A549 treated with ZK216348 at 1 μM for 4 hours (cell line): ENCODE measurements around the gene ENC1. TPM values are rescaled to one million over a fixed set of nuclear protein-coding genes. Genes with fewer than 3 reads are reported as not detected.

ENCODE experiments used
- total RNA-seq: library from RNA; stranded (reverse); fragments of 200-300 nt; extraction: Qiagen RNA extraction; gene quantifications from 5 replicates; pipeline ENCODE4 v1.2.3, GENCODE V29; 2022; ENCODE audit warnings: low read depth

ENC1 gene, protein sequence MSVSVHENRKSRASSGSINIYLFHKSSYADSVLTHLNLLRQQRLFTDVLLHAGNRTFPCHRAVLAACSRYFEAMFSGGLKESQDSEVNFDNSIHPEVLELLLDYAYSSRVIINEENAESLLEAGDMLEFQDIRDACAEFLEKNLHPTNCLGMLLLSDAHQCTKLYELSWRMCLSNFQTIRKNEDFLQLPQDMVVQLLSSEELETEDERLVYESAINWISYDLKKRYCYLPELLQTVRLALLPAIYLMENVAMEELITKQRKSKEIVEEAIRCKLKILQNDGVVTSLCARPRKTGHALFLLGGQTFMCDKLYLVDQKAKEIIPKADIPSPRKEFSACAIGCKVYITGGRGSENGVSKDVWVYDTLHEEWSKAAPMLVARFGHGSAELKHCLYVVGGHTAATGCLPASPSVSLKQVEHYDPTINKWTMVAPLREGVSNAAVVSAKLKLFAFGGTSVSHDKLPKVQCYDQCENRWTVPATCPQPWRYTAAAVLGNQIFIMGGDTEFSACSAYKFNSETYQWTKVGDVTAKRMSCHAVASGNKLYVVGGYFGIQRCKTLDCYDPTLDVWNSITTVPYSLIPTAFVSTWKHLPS
- 6.8 to 7.9 TPM (median 7.7 TPM) in 5 replicates for total RNA-seq

DNA sequence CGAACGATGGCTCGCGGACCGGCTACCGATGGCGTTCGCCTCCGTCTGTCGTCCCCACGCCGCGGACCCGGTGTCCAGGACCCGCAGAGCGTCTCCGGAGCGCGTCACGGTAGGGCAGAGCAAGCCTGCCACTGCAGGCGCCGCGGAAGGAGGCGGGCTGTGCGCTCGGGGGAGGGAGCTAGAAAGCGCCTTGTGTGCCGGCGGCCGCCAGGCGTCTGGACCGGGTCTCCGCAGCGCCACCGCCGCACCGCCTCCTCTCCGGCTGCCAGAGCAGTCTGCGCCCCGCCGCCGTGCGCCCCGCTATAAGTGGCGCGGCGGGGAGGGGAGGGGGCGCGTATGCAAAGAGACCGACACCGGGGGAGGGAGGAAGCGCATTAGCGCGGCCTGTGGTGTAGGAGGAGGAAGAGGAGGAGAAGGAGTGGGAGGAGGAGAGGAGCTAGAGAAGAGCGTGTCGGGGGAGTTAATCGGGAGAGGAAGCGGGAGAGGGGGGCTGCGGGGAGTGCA lies at the start of gene ENC1:
Gene ENC1 (minus strand): TSS at position 279 of the 504 bp plus-strand sequence. CDS start 4,243 bp downstream, outside the sequence.

DNA sequence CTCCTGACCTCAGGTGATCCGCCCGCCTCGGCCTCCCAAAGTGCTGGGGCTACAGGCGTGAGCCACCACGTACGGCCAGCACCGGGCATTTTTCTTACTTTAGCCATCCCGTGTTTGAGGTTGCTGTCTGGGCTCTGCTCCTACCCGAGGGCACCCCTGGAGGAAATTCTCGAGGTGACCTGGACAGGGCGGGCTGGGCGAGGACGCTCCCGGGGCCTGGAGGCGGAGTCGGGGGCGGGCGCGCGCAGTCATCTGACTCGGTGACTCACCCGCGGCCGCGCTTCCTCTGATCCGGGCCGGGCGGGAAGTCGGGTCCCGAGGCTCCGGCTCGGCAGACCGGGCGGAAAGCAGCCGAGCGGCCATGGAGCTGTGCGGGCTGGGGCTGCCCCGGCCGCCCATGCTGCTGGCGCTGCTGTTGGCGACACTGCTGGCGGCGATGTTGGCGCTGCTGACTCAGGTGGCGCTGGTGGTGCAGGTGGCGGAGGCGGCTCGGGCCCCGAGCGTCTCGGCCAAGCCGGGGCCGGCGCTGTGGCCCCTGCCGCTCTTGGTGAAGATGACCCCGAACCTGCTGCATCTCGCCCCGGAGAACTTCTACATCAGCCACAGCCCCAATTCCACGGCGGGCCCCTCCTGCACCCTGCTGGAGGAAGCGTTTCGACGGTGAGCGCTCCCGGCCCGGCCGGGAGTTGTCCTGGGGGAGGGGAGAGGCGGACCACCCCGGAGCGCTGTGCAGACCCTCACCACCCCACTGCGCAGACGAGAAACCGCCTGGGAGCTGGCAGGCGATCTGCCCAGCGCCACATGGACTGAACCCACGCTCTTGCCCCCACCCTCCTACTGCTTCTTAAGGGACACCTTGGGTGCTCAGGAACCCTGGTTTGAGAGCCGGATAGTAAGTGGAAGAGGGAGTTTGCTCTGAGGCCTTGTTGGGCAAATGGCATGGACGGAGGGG lies 44.6 kb upstream of the ENC1 start, which contains the start of gene HEXB:
Gene HEXB (plus strand): TSS at position 334 of the 952 bp plus-strand sequence. CDS start 28 bp downstream, at position 362.

Other genes with a start within 250 kb of the ENC1 start
- gene HEXB, start 44.5 kb upstream of the ENC1 start, total RNA-seq, result 107 to 133 TPM (median 113 TPM) in 5 replicates
- gene GFM2, start 126.4 kb upstream of the ENC1 start, total RNA-seq, result 23.8 to 26.3 TPM (median 24.9 TPM) in 5 replicates
- gene NSA2, start 126.5 kb upstream of the ENC1 start, total RNA-seq, result 120 to 193 TPM (median 124 TPM) in 5 replicates
- gene FAM169A, start 225.7 kb upstream of the ENC1 start, total RNA-seq, result 3.1 to 8.6 TPM (median 6.5 TPM) in 5 replicates